HG03066 (cell line): Measurements from ENCODE around the gene OR10A7.
"Not testable (repeated sequence)": the region's sequence is repeated elsewhere in the genome, so short reads cannot be mapped to it uniquely, and the experiment has no call there.

Source experiments
- ATAC-seq: cut with Tn5 transposase; IDR thresholded peaks from one replicate; pipeline ENCODE4 v1.9.1; 2021; ENCODE audit warnings: low read depth; ENCODE audit not compliant: unreplicated experiment

The OR10A7 gene

GRCh38 chr12:55220725-55221124 is at the start of gene OR10A7:
OR10A7 (plus strand) TSS chr12:55221025; CDS start chr12:55221025, 0 bp downstream.
- no peak for ATAC-seq

GRCh38 chr12:55171445-55171844 is 49.4 kb upstream of the OR10A7 start:
- ATAC-seq, result no peak

GRCh38 chr12:55171846-55172245 is 49.0 kb upstream of the OR10A7 start:
- not testable (repeated sequence) for ATAC-seq

- no peak for ATAC-seq
Measured at GRCh38 chr12:55172686-55173085, 48.1 kb upstream of the OR10A7 start.

- ATAC-seq, result no peak
Measured at GRCh38 chr12:55173456-55173855, 47.4 kb upstream of the OR10A7 start.

GRCh38 chr12:55188573-55188972 is 32.3 kb upstream of the OR10A7 start:
- no peak for ATAC-seq

GRCh38 chr12:55188974-55189556 is 31.8 kb upstream of the OR10A7 start:
- no peak for ATAC-seq

- ATAC-seq, result no peak
Measured at GRCh38 chr12:55194382-55194781, 26.4 kb upstream of the OR10A7 start.

- no peak for ATAC-seq
Measured at GRCh38 chr12:55226523-55226922, 5.7 kb downstream of the OR10A7 start.

GRCh38 chr12:55227643-55228042 is 6.8 kb downstream of the OR10A7 start:
- no peak for ATAC-seq

- no peak for ATAC-seq
Measured at GRCh38 chr12:55244309-55244708, 23.5 kb downstream of the OR10A7 start, which contains the start of gene OR6C74. OR6C74 (plus strand) TSS chr12:55244609; CDS start chr12:55247288, 2,679 bp downstream.

- ATAC-seq, result no peak
Measured at GRCh38 chr12:55246159-55246558, 25.3 kb downstream of the OR10A7 start.

GRCh38 chr12:55250944-55251343 is 30.1 kb downstream of the OR10A7 start:
- ATAC-seq, result no peak

GRCh38 chr12:55253281-55253680 is 32.5 kb downstream of the OR10A7 start:
- no peak for ATAC-seq

GRCh38 chr12:55256831-55257230 is 36.0 kb downstream of the OR10A7 start:
- no peak for ATAC-seq

GRCh38 chr12:55258303-55258702 is 37.5 kb downstream of the OR10A7 start:
- ATAC-seq, result no peak
